Lower leg skin (tissue), 3 donors: Measurements from ENCODE around the gene SPATA13.

Experiments used
- POLR2A ChIP-seq, 2 donors: fragments of 450-650 bp; IDR thresholded peaks; one replicate each; pipeline ENCODE4 v1.6.1; 2016 to 2017; ENCODE audit warnings: antibody characterized with exemption in 2 of 2, mild to moderate bottlenecking in 1 of 2, moderate library complexity in 1 of 2
- TF ChIP-seq, protein P1 (sequence below), 3 donors: fragments of 450-650 bp; IDR thresholded peaks; one replicate each; pipeline ENCODE4 v1.5.1; 2016; ENCODE audit warnings: antibody characterized with exemption in 3 of 3, mild to moderate bottlenecking in 3 of 3, moderate library complexity in 2 of 3

DNA sequence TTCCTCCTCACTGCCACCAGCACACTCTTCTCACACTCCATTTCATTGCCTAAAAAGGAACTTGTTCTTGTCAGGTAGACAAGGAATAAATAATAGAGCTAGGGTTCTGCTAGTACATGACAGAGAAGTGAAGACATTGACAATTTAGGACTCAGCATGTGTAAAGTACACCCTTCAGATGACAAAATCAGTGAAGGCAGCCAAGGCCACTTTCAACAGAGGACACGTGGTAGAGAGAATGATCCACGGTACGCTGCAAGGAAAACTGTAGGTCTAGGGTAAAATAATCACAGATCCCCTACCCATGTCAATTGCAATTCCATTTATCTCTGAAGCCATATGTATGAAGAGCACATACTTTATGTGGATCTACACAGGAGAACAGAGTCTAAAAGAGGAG, 7.2 kb upstream of the SPATA13 start:
- TF ChIP-seq POLR2A (IDR thresholded peaks at IDR 0.05) = no peak
- TF ChIP-seq, protein P1, sequence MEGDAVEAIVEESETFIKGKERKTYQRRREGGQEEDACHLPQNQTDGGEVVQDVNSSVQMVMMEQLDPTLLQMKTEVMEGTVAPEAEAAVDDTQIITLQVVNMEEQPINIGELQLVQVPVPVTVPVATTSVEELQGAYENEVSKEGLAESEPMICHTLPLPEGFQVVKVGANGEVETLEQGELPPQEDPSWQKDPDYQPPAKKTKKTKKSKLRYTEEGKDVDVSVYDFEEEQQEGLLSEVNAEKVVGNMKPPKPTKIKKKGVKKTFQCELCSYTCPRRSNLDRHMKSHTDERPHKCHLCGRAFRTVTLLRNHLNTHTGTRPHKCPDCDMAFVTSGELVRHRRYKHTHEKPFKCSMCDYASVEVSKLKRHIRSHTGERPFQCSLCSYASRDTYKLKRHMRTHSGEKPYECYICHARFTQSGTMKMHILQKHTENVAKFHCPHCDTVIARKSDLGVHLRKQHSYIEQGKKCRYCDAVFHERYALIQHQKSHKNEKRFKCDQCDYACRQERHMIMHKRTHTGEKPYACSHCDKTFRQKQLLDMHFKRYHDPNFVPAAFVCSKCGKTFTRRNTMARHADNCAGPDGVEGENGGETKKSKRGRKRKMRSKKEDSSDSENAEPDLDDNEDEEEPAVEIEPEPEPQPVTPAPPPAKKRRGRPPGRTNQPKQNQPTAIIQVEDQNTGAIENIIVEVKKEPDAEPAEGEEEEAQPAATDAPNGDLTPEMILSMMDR (IDR thresholded peaks at IDR 0.05) = no peak
